ENCODE measurements around the gene FGF14. TPM values are rescaled to one million over a fixed set of nuclear protein-coding genes. Genes with fewer than 3 reads are reported as not detected.

FGF14 gene
- total RNA-seq, 1 donor from 2014 or later: 2.9 TPM

DNA sequence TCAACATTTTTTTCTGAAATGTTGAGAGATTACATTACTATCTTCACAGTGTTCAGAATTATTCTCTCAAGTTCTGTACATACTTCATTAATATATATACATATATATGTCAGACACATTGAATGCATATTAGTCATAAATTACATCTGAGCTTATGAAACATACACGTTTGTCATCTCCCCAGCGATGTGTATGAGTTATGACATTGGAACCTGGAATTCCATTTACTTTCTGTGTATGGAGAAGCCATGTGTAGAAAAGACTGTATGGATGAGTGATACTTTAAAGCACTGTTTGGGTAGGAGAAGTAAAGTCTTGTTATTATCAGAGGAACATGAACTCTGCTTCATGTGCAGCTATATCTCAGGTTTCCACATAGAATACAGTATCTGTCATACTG is 167.2 kb downstream of the FGF14 start:
- TF ChIP-seq, protein P1, sequence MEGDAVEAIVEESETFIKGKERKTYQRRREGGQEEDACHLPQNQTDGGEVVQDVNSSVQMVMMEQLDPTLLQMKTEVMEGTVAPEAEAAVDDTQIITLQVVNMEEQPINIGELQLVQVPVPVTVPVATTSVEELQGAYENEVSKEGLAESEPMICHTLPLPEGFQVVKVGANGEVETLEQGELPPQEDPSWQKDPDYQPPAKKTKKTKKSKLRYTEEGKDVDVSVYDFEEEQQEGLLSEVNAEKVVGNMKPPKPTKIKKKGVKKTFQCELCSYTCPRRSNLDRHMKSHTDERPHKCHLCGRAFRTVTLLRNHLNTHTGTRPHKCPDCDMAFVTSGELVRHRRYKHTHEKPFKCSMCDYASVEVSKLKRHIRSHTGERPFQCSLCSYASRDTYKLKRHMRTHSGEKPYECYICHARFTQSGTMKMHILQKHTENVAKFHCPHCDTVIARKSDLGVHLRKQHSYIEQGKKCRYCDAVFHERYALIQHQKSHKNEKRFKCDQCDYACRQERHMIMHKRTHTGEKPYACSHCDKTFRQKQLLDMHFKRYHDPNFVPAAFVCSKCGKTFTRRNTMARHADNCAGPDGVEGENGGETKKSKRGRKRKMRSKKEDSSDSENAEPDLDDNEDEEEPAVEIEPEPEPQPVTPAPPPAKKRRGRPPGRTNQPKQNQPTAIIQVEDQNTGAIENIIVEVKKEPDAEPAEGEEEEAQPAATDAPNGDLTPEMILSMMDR (IDR thresholded peaks at IDR 0.05; ENCODE audit: borderline replicate concordance): no peak
- Histone ChIP-seq H3K27me3 (ENCODE audit: low read depth) (peaks cover 5% of the 10 kb centered on the region), H3K4me1 (no peaks in the 10 kb centered on the region), H3K9me3 (replicated peaks) (no peaks in the 10 kb centered on the region), H3K27ac (replicated peaks) (no peak overlapping the region), H3K4me3 (no peak overlapping the region), H3K36me3 (no peaks in the 10 kb centered on the region)
- intact Hi-C loops (cut with micrococcal nuclease): no loop called here
- no peak for DNase-seq

DNA sequence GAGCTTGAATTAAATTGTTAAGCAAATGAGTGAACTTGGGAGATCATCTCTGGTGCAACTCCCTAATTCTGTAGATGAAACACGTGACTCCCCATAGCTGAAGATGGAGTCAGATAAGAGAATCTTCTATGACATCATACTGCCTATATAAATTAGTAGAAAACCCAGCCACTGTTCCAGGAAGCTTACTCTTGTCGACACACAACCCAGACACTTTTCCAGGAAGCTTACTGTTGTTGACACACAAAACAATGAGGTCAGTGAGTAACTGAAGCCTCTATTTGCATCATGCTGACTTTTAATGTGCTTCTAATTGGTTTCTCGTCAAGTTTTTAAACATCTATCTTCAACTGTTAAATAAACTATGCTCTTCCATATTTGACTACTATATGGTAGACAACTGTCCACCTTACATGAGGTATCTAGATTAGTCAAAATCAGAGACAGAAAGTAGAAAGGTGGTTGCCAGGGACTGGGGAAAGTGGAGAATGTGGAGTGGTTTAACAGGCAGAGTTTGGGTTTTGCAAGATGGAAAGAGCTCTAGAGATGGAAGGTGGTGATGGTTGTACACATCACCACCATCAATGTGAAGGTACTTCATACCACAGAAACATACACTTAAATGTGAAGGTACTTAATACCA is 168.2 kb downstream of the FGF14 start:
- no peak overlapping the region for H3K27ac ChIP-seq (replicated peaks)
- intact Hi-C loops (cut with micrococcal nuclease): no loop called here

DNA sequence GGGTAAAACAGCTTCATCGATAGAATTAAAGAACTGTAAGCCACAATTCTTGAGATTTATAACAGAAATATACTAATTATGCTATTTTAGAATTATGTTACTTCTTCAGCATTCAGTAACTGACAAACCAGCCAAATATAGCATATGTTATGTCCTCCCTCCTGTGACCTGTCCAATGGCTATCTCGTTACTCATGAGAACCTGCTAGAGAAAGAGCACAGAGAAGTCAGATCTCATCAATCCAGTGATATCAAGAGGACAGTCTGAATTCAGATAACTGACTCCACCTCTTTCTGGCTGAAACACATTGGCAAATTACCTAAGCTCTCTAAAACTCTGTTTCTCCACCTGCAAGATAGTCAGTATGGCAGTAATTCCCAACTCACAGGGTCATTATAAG is 170.4 kb downstream of the FGF14 start:
- H3K27me3 ChIP-seq (ENCODE audit: low read depth): no peaks in the 10 kb centered on the region
- no peaks in the 10 kb centered on the region for H3K4me1 ChIP-seq
- no peaks in the 10 kb centered on the region for H3K36me3 ChIP-seq
- H3K4me3 ChIP-seq: no peak overlapping the region
- H3K9me3 ChIP-seq (replicated peaks): no peaks in the 10 kb centered on the region
- no peak overlapping the region for H3K27ac ChIP-seq (replicated peaks)
- TF ChIP-seq, protein P1 (IDR thresholded peaks at IDR 0.05; ENCODE audit: borderline replicate concordance): no peak
- DNase-seq: no peak
- intact Hi-C loops (cut with micrococcal nuclease): no loop called here

More for the DNA sequence above, 168.2 kb downstream of the FGF14 start:
- H3K27me3 ChIP-seq (ENCODE audit: low read depth): peaks cover 5% of the 10 kb centered on the region
- H3K4me3 ChIP-seq: no peak overlapping the region
- TF ChIP-seq, protein P1 (IDR thresholded peaks at IDR 0.05; ENCODE audit: borderline replicate concordance): no peak
- no peaks in the 10 kb centered on the region for H3K9me3 ChIP-seq (replicated peaks)
- H3K4me1 ChIP-seq: no peaks in the 10 kb centered on the region
- no peak for DNase-seq
- no peaks in the 10 kb centered on the region for H3K36me3 ChIP-seq

DNA sequence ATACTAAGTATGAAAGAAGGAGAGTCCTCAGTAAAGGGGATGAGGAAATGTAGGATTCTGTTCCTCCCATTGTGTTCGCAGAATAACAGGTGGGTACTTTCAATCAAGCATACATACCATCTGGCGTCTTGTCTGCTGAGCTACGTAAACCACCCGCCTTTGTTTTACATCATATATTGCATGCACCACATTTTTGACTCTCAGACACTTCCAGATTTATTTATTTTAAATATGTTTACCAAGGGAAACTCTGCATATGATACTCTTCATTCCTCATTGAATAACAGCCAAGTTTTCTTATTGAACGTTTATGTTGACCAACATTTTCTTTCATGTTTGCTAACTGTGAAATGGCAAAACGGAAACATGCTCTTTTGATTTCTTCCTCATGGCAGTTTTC is 174.1 kb downstream of the FGF14 start:
- intact Hi-C loops (cut with micrococcal nuclease): no loop called here
- Histone ChIP-seq H3K27ac (replicated peaks) (no peak overlapping the region), H3K9me3 (replicated peaks) (no peaks in the 10 kb centered on the region), H3K4me1 (no peaks in the 10 kb centered on the region), H3K36me3 (no peaks in the 10 kb centered on the region), H3K27me3 (ENCODE audit: low read depth) (no peaks in the 10 kb centered on the region), H3K4me3 (no peak overlapping the region)
- no peak for DNase-seq
- TF ChIP-seq, protein P1 (IDR thresholded peaks at IDR 0.05; ENCODE audit: borderline replicate concordance): no peak

DNA sequence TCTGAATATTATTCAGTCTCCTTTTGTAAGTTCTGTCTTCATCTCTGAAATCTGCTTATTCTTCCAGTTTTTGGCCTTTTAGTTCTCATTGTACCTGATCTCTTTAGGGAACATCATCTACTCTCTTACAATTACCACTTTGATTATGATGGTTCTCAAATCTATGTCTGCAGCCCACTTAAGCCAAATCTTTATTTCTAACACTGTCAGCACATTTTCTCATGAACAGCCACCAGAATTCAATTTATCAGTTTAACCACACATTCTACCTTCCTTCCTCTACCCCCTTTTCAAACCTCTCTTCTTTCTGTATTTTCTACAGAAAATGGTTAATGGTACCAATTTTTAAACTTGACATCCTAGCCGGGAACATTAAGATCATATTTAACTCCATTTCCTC is 175.3 kb downstream of the FGF14 start:
- no peak overlapping the region for H3K4me3 ChIP-seq
- intact Hi-C loops (cut with micrococcal nuclease): no loop called here
- no peaks in the 10 kb centered on the region for H3K36me3 ChIP-seq
- no peaks in the 10 kb centered on the region for H3K4me1 ChIP-seq
- H3K27me3 ChIP-seq (ENCODE audit: low read depth): no peaks in the 10 kb centered on the region
- TF ChIP-seq, protein P1 (IDR thresholded peaks at IDR 0.05; ENCODE audit: borderline replicate concordance): no peak
- no peak for DNase-seq
- no peak overlapping the region for H3K27ac ChIP-seq (replicated peaks)
- no peaks in the 10 kb centered on the region for H3K9me3 ChIP-seq (replicated peaks)
